IMR-90 (cell line): ENCODE results near the gene AGPAT3. TPM values are rescaled to one million over a fixed set of nuclear protein-coding genes. Genes with fewer than 3 reads are reported as not detected.

Experiments used
- ATAC-seq: fragments of 200-7000 bp; cut with Tn5 transposase; 2 replicates; pipeline ENCODE4 v1.9.1; 2020; ENCODE audit warnings: low read depth, mild to moderate bottlenecking, moderate library complexity
- BruUV-seq: library from RNA; stranded (reverse); fragments of 400-500 nt; replicated peaks from 2 replicates; lab custom pipeline; 2021; lab: Mats Ljungman, UMichigan
- CTCF ChIA-PET: fragments of 300-600 bp; formaldehyde crosslinking; extraction: SDS; loops from one replicate; lab custom pipeline; 2021; ENCODE audit warnings: antibody characterized with exemption; lab: Yijun Ruan, JAX
- POLR2A ChIA-PET: fragments of 300-600 bp; sonication (Branson Sonifier 250); formaldehyde crosslinking; loops from one replicate; lab custom pipeline; 2022; ENCODE audit warnings: antibody characterized with exemption; ENCODE audit not compliant: unreplicated experiment; lab: Charles Lee
- DNase-seq: peaks from one replicate; pipeline ENCODE4 v3.0.0; 2013
- H2AFZ ChIP-seq: replicated peaks from 2 replicates; pipeline ENCODE3; 2013; ENCODE audit warnings: low read length, mild to moderate bottlenecking; ENCODE audit not compliant: poor library complexity
- H2AK5ac ChIP-seq: 2 replicates; pipeline ENCODE4 v1.6.1; 2013; ENCODE audit warnings: low read depth, low read length, inconsistent platforms
- H2AK9ac ChIP-seq: replicated peaks from 2 replicates; pipeline ENCODE3; 2013; ENCODE audit warnings: mild to moderate bottlenecking, low read depth, low read length, moderate library complexity; ENCODE audit not compliant: poor library complexity
- H2BK120ac ChIP-seq: 2 replicates; pipeline ENCODE4 v1.6.1; 2013; ENCODE audit warnings: low read depth, low read length, inconsistent platforms
- H2BK15ac ChIP-seq: 3 replicates; pipeline ENCODE4 v1.6.1; 2013; ENCODE audit warnings: low read depth, low read length, inconsistent platforms
- H2BK20ac ChIP-seq: 2 replicates; pipeline ENCODE4 v1.6.1; 2013; ENCODE audit warnings: low read depth, mild to moderate bottlenecking, inconsistent platforms, low read length, moderate library complexity
- H2BK5ac ChIP-seq: 2 replicates; pipeline ENCODE4 v1.6.1; 2013; ENCODE audit warnings: mild to moderate bottlenecking, low read depth, low read length, inconsistent platforms; ENCODE audit not compliant: poor library complexity, severe bottlenecking
- H3K14ac ChIP-seq: replicated peaks from 2 replicates; pipeline ENCODE4 v1.6.1; 2013; ENCODE audit warnings: low read depth, low read length, inconsistent platforms
- H3K18ac ChIP-seq: 2 replicates; pipeline ENCODE4 v1.6.1; 2013; ENCODE audit warnings: low read depth, low read length, control low read depth
- H3K23ac ChIP-seq: 2 replicates; pipeline ENCODE4 v1.6.1; 2013; ENCODE audit warnings: low read depth, low read length, inconsistent platforms
- H3K27ac ChIP-seq: 2 replicates; pipeline ENCODE4 v1.5.1; 2013; ENCODE audit warnings: mild to moderate bottlenecking, control low read depth, low read length; ENCODE audit not compliant: insufficient read depth
- H3K27me3 ChIP-seq: 2 replicates; pipeline ENCODE4 v1.6.1; 2013; ENCODE audit warnings: low read length; ENCODE audit not compliant: control insufficient read depth, insufficient read depth
- H3K36me3 ChIP-seq: 2 replicates; pipeline ENCODE4 v1.6.1; 2013; ENCODE audit warnings: low read length, mixed read lengths; ENCODE audit not compliant: control insufficient read depth, insufficient read depth
- H3K4ac ChIP-seq: 2 replicates; pipeline ENCODE4 v1.6.1; 2013; ENCODE audit warnings: low read depth, low read length, inconsistent platforms
- H3K4me1 ChIP-seq: 2 replicates; pipeline ENCODE4 v1.6.1; 2013; ENCODE audit warnings: low read length, mixed read lengths; ENCODE audit not compliant: control insufficient read depth, insufficient read depth
- H3K4me2 ChIP-seq: 2 replicates; pipeline ENCODE4 v1.6.1; 2013; ENCODE audit warnings: low read depth, mild to moderate bottlenecking, control low read depth, low read length, moderate library complexity
- H3K4me3 ChIP-seq: 2 replicates; pipeline ENCODE4 v1.5.1; 2013; ENCODE audit warnings: low read depth, mild to moderate bottlenecking, control low read depth, low read length, moderate library complexity; ENCODE audit not compliant: insufficient read depth
- H3K56ac ChIP-seq: 2 replicates; pipeline ENCODE4 v1.6.1; 2013; ENCODE audit warnings: low read length, inconsistent platforms; ENCODE audit not compliant: insufficient read depth; ENCODE audit errors: extremely low read depth
- H3K79me1 ChIP-seq, 2 experiments: 2 replicates each; pipeline ENCODE4 v1.6.1; 2013; ENCODE audit warnings: low read length in 2 of 2, inconsistent platforms in 1 of 2, low read depth in 1 of 2
- H3K9ac ChIP-seq: 2 replicates; pipeline ENCODE4 v1.6.1; 2013; ENCODE audit warnings: low read depth, low read length, control low read depth
- H3K9me1 ChIP-seq: 2 replicates; pipeline ENCODE4 v1.6.1; 2013; ENCODE audit warnings: low read length, inconsistent platforms; ENCODE audit not compliant: insufficient read depth
- H3K9me3 ChIP-seq: 2 replicates; pipeline ENCODE4 v1.6.1; 2013; ENCODE audit warnings: low read length; ENCODE audit not compliant: control insufficient read depth, insufficient read depth
- H4K20me1 ChIP-seq: 2 replicates; pipeline ENCODE4 v1.6.1; 2013; ENCODE audit warnings: low read length, inconsistent platforms; ENCODE audit not compliant: insufficient read depth
- H4K5ac ChIP-seq: 2 replicates; pipeline ENCODE4 v1.6.1; 2013; ENCODE audit warnings: mild to moderate bottlenecking, low read depth, low read length, control low read depth
- H4K8ac ChIP-seq, 2 experiments: 2 replicates each; pipeline ENCODE4 v1.6.1; 2013; ENCODE audit warnings: low read depth in 2 of 2, low read length in 2 of 2, control low read depth in 1 of 2, inconsistent platforms in 1 of 2
- H4K91ac ChIP-seq: 2 replicates; pipeline ENCODE4 v1.6.1; 2013; ENCODE audit warnings: low read depth, low read length, inconsistent platforms; ENCODE audit not compliant: insufficient read depth
- CEBPB ChIP-seq: IDR thresholded peaks from 2 replicates; pipeline ENCODE4 v1.6.1; 2012; ENCODE audit warnings: low read depth, low read length, improper control_type of control experiment
- CHD1 ChIP-seq: IDR thresholded peaks from 2 replicates; pipeline ENCODE4 v1.6.1; 2012; ENCODE audit warnings: low read depth, low read length, improper control_type of control experiment
- FOS ChIP-seq: fragments of 150-350 bp; IDR thresholded peaks from 2 replicates; pipeline ENCODE4 v1.6.1; 2016; ENCODE audit warnings: low read depth, low read length
- MAFK ChIP-seq: IDR thresholded peaks from 2 replicates; pipeline ENCODE4 v1.6.1; 2012; ENCODE audit warnings: low read depth, low read length, improper control_type of control experiment
- NFE2L2 ChIP-seq: fragments of 150-350 bp; IDR thresholded peaks from 2 replicates; pipeline ENCODE4 v1.6.1; 2016; ENCODE audit warnings: low read depth, mild to moderate bottlenecking, low read length
- POLR2A ChIP-seq: IDR thresholded peaks from 2 replicates; pipeline ENCODE4 v1.6.1; 2012; ENCODE audit warnings: mild to moderate bottlenecking, low read depth, low read length
- RCOR1 ChIP-seq: IDR thresholded peaks from 2 replicates; pipeline ENCODE4 v1.6.1; 2012; ENCODE audit warnings: mild to moderate bottlenecking, low read length, improper control_type of control experiment; ENCODE audit not compliant: insufficient replicate concordance
- SMC3 ChIP-seq: fragments of 150-350 bp; IDR thresholded peaks from 2 replicates; pipeline ENCODE4 v1.6.1; 2016; ENCODE audit warnings: low read depth, mild to moderate bottlenecking, antibody characterized with exemption, low read length, moderate library complexity
- WGBS, 2 experiments: methylation state at CpG; one replicate each; pipeline versions ENCODE4 v1.1.5 to v1.1.7; 2013; ENCODE audit warnings: missing lambda C conversion rate in 2 of 2; ENCODE audit not compliant: insufficient read length in 1 of 2; ENCODE audit errors: extremely low coverage in 2 of 2; 5-methylcytosine and 5-hydroxymethylcytosine counted together
- dilution Hi-C: fragments of 300-500 bp; cut with HindIII; formaldehyde crosslinking; loops from one replicate; pipeline ENCODE4 v1.14.3; 2018; ENCODE audit warnings: low sequenced_read_pairs; ENCODE audit not compliant: unreplicated experiment
- in situ Hi-C: fragments of 300-500 bp; cut with MboI; formaldehyde crosslinking; loops from 3 replicates; pipeline ENCODE4 v1.14.3; 2019; ENCODE audit warnings: low sequenced_read_pairs, inconsistent platforms, mixed read lengths
- intact Hi-C: fragments of 100-400 bp; cut with micrococcal nuclease; formaldehyde crosslinking; loops from 2 replicates; pipeline ENCODE4 v1.10.0; 2022
- polyA plus RNA-seq, 3 experiments: library from polyadenylated mRNA; depleted of rRNA; stranded (reverse); fragments of >200 nt; gene quantifications; 2 replicates each; pipeline ENCODE4 v1.2.3, GENCODE V29; 2012; ENCODE audit warnings: low replicate concordance in 1 of 3
- total RNA-seq: library from RNA; depleted of rRNA; stranded (reverse); fragments of >200 nt; gene quantifications from 2 replicates; pipeline ENCODE4 v1.2.3, GENCODE V29; 2012

The AGPAT3 gene
- total and polyA plus RNA-seq, 2 of the 4 experiments (the other 2 are of a cell fraction), result 27.1 to 38.7 TPM

- Histone ChIP-seq H2BK120ac (no peak overlapping the region), H4K20me1 (no peaks in the 10 kb centered on the region), H3K14ac (no peak overlapping the region), H2AK5ac (no peak overlapping the region), H3K9me1 (no peaks in the 10 kb centered on the region), H3K36me3 (no peaks in the 10 kb centered on the region), H3K27ac (no peak overlapping the region), H2BK15ac (no peak overlapping the region), H3K27me3 (peaks cover 29% of the 10 kb centered on the region), H2BK5ac (no peak overlapping the region), H4K5ac (no peak overlapping the region), H4K8ac (no peak overlapping the region), H3K4ac (no peak overlapping the region), H3K79me1 (no peaks in the 10 kb centered on the region), H3K18ac (no peak overlapping the region), H2BK20ac (no peak overlapping the region), H3K23ac (no peak overlapping the region), H2AK9ac (no peak overlapping the region), H3K9ac (no peak overlapping the region), H3K4me3 (no peak overlapping the region), H3K9me3 (peaks cover 5% of the 10 kb centered on the region; the same call in 1 of the 2 replicates), H2AFZ (no peak overlapping the region), H3K4me2 (no peak overlapping the region), H3K56ac (no peak overlapping the region), H3K4me1 (no peaks in the 10 kb centered on the region), H4K91ac (no peak overlapping the region)
- dilution Hi-C loops, result no loop called here
- POLR2A ChIA-PET, result no interaction called here
- ATAC-seq (no peak), DNase-seq (no peak)
- intact Hi-C loops, result no loop called here
- BruUV-seq, result no TSS peak
- in situ Hi-C loops, result no loop called here
- TF ChIP-seq SMC3 (no peak), MAFK (no peak), CEBPB (no peak), POLR2A (no peak), RCOR1 (no peak), NFE2L2 (no peak), CHD1 (no peak), FOS (no peak)
- CTCF ChIA-PET, result no interaction called here
- WGBS, 2 experiments, result 89% methylated on average over 4 of the region's 12 CpGs; no CpG with 5 or more reads in 1 of the 2 experiments
Observed at GRCh38 chr21:43851593-43851992, 13.4 kb upstream of the AGPAT3 start.
